NAMALWA (cell line): ENCODE results near the gene GMDS.

Experiments used
- DNase-seq: peaks from one replicate; pipeline ENCODE4 v3.0.0-alpha.2; 2015; ENCODE audit warnings: low spot score

The GMDS gene

DNA sequence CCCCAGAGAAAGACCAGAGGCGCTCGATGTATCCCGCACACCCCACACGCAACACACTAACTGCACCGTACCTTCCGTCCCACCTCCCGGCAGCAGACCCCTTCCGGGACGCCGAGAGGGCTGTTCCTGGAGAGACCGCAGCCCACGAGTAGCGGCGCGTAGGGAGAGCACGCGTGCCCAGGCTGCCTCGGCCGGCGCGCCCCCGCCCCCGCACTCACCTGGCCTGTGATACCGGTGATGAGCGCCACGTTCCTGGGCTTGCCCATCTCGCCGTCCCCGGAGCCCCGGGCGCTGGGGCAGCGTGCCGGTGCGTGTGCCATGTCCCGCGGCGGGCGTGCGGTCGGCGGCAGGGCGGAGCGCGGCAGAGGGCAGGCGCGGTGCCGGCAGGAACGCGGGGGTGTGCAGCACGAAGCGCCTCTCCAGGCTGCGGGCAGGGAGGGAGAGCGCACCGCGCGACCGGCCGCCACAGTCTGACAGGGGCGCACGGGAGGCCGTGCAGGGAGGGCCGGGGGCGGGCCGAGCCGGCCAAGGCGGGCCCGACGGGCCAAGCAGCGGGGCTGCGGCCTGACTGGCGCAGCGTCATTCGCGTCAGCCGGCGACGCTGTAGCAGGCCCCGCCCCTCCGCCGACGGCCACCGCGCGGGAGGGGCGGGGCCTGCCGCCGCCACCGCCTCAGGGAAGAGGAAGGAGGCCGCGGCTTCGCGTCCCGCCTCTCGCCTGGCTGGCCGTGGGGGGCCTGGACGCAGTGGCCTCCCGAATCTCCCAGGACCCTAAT is at the start of gene GMDS:
Gene GMDS (minus strand): TSS at position 503 of the 774 bp plus-strand sequence.
- DNase-seq: peak; percentile 87

DNA sequence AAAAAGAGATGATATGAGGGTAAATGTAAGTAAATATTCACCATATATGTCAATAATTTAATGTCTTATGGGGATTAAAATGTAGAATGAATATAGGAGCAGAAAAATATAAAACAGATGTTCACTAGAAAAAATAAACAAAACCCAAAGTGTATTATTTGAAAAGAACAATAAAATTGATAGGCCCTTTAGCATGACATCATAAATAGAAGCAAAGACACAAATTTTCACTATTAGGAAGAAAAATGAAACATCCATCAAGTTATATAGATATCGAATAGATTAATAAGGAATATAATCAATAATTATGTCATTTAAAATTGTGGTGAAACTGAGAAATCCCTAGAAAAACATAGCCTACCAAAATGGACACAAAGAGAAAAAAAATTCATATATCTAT is 40.1 kb upstream of the GMDS start:
- DNase-seq: no peak

DNA sequence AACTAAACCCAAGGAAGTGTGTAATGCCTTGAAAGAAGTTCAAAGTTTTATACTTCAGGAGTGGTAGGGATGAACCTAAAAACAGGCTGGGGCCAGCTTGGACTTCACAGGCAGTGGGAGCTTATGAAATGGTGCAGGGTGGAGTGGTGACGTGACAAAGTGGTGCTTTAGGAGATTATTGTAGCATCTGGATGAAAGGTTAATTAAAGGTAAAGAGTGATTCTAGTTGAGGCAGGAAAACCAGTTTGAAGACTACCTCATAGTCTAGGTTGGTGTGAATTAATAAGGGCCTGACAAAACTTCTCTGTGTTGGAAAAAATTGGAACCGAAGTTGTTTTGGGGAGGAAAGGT is 30.5 kb upstream of the GMDS start:
- DNase-seq: no peak

DNA sequence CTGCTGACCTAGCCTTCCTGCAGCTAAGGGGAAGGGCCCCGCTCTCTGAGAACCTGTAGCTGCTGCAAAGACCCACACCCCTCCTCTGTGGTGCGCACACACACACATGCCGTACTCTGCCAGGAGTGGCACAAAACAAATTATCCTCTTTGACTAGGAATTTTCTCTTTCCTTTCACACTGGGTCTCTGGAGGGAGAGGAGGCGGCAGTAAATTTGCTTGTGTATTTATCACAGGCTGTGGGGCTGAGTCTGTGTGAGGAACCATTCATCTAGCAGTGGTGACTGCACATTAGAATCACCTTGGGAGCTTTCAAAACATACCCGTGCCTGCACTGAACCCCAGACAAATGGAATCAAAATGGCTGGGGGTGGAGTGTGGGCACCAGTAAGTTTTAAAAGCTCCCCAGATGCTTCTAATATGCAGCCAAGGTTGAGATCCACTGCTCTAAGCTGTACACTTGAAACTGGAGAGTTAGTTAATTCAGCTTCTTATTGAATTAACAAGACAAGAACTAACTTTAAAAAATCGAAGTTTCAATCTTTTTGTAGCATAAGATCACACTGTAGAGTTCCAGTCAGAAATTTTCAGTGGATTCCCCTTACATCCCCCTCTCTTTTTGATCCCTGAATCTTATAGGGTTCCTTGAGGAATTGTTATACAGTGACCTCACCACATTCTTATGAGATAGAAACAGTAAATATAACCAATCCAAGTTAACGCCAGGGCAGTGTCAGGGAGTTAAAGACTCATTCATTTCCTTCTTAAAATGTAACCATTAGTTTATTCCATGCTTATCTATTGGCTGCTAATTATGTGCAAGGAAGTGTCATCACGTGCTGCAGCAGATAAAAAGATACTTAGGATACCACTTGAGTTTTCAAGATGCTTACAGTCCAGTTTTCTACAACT is 29.8 kb upstream of the GMDS start:
- no peak for DNase-seq

DNA sequence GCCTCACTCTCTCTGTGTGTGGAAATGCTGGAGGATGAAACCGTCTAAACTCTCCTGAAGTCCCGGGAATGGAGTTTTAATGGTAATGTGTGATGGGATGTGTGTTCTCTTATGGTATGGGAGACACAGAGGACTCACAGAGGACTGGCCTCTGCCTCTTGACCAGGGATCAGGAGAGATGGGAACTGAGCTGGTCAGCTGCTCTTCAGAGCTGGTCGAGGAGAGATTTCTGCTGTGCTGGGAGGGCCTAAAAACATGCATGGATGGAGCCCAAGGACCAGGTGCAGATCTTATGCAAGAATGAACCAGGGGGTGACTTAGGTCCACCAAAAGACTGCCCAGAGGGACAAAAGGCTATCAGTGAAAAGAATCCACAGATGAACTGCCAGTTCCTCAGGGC is 27.3 kb upstream of the GMDS start:
- no peak for DNase-seq

DNA sequence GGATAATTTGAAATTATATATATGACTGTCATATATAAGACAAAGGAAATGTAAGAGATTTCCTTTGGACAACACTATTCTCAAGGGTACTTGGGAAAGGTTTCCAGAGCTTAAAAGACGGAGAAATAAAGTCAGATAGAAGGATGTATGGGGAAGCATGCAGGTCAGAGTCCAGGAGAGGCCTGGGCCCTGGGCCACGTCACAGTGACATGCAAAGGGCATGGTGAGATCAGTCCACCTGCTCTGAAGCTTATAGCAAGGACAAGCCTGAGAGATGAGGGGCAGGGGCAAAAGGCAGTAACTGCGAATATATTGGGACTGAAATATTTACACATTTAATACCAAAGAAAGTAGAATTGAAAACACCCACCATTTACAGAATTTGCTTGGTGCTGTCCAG is 24.6 kb upstream of the GMDS start:
- no peak for DNase-seq

DNA sequence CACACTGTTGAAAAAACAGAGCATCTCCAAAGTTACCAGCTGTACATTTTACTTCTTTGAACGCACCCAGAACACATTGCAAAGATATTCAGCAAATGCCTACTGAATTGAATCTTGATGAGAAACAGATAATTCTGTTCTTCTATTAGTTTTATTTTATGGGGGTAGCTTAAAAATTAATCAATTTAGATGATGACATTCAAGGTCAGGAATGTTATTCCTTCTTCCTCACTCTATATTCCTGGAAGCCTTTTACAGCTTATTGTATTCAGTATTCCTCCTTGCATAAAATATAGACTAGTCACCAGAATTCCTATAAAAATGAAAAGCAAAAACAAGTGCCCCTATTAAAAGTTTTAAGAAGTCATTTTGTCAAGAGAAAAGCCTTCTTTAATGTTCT is 21.4 kb upstream of the GMDS start:
- no peak for DNase-seq

DNA sequence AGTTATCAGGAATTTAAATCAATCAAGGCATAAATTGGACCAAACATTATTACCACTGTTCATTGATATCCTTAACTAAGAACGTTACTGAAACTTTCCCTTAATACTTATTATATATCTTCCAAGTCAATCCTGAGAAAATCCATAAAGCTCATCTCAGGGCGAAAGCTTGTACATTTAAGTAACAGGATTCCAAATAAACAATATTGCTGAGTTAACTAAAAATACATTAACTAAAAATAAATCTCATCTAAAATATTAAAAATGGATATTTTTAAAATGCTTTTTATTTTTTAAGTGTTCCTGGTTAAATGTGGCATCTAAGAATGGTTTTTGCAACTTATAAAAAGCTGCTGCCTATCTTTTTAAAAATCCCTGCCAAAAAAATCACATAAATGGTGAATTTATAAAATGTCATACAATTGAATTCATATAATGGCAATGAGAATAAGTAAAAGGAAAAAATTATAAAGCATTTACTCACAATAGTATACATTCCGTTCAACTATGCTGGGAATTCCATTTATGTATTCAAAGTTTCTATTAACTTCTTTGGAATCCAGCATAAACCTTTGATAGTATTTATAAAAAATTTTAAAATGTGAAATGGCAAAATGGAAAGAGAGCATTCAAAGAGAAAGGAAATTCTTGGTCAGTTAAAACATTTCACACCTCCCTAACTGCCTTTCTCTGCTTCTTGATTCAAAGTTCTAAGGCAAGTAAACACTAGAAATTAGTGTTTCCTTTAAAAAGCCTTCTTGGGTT is 20.8 kb upstream of the GMDS start:
- DNase-seq: no peak

DNA sequence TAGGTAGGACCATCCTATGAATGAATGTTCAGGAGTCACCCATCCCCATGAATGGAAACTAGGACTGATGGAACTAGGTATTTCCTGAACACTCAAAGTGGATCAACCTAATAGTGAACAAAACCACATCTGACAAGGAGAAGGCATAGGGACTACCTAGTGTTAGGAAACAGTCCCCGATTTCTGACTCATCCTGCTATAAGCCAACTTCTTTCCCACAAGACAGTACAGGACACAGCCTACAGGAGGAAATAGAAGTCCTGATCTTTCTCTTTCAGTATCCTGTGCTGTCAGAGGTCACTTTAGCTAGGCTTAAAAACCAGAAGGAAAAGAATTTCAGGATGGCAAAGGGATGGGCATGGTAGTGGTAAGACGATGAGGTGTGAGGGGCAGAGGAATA is 19.5 kb upstream of the GMDS start:
- DNase-seq: no peak

DNA sequence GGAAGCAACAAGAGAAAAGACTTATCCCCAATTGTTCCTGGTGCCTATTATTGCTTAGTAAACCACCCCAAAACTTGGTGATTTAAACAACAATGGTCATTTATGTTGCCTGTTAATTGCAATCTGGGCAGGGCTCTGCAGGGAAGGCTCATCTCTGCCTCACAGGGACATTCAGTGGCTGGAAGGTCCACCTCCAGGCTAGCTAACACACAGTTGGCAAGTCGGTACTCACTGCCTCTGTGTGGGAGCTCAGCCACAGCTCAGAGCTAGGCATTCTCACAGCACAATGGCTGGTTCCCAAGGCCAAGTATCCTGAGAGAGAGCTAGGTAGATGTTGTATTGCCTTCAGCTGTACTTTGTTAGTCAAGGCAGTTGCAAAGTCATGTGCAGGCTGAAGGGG is 18.5 kb upstream of the GMDS start:
- no peak for DNase-seq

DNA sequence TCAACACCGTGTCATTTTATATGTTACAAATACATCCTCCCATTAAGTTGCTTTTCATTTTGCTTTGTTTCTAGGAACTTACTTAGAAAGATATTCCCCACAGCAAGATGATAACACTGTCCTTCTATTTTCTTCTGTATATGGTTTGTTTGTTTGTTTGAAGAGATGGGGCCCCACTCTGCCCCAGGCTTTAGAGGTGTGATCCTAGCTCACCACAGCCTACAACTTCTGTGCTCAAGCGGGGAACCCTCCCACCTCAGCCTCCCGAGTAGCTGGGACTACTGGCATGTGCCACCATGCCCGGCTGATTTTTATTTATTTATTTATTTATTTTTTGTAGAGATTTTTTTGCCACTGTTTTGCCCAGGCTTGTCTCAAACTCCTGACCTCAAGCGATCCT is 14.2 kb upstream of the GMDS start:
- DNase-seq: no peak

DNA sequence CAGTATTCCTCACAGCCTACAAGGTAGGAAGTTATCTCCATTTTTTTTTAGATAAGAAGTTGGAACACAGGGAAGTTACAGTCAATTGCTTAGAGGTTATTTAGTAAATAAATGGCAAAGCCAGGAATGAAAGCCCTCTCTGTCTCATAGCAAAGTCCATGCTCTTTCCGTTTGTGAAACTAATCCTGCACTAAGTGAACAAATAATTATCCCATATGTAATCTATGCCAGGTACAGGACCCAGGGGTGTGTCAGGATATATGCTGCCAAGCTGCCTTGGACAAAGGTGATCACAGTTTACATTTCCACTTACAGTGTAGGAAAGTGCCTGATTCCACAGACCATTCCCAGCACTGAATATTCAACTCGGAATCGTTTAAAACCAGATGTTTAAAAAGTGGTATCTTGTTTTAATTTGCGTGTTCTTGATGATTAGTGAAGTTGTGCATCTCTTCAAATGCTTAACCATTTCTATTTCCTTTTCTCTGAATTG is 13.6 kb upstream of the GMDS start:
- DNase-seq: no peak

DNA sequence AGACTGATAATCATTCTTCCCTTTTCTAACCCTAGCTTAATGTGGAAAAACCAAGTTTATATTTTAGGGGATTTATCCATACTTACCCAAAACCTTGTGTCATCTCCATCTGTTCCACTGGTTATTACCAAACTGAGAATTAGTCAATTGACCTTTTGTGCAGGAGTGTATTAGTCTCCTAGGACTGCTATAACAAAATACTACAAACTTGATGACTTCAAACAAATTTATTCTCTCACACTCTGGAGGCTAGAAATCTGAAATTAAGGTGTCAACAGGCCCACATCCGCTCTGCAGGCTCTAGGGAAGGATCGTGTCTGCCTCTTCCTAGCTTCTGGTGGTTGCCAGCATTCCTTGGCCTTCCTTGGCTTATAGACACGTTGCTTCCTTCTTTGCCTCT is 12.7 kb upstream of the GMDS start:
- DNase-seq: no peak

DNA sequence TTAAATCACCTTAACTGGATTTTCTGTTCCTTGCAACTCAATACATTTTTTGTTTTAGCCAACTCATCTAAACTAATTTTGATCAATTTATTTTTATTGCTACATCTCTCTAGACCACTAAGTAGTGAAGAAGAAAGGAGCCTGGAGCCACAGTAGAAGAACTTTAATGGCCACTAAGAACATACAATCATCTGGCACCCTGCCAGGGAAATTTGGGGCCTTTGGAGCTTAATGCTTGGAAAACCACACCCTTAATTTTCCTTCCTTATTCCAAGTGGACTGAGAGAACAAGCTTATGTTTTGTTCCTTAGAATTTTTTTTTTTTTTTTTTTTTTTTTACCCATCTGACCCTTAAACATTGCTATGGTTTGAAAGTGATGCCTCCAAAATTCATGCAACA is 12.0 kb upstream of the GMDS start:
- no peak for DNase-seq

DNA sequence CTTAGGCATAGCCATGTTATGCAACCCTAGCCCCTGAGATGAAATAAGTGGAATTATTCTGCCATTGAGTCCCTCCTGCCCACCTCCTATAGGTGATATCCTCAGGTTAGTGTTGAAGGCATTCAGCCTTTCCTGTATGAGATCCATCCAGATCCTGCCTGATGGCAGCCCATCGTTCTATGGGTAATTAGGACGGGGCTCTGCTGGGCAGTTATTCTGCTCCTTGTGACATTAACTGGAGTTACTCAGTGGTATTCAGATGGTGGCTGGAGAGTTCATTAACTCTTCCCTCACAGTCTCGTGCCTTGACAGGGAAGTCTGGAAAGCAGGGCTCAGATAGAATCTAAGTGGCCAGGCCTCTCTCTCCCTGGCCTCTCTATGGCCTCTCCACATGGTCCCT is 9.3 kb upstream of the GMDS start:
- no peak for DNase-seq

DNA sequence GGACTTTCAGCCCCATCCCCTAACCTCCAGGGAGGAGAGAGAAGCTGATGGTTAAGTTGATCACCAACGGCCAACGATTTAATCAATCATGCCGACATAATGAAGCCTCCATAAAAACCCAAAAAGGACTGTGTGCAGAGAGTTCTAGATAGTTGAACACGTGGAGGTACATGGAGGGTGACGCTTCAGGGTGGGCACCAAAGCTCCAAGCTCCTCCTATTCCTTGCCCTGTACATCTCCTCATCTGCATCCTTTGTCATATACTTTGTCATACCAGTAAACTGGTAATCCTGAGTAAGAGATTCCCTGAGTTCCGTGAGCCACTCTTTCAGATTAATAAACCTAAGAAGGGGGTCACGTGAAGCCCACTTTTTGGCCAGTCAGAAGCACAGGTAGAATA is 3.7 kb upstream of the GMDS start:
- DNase-seq: no peak

DNA sequence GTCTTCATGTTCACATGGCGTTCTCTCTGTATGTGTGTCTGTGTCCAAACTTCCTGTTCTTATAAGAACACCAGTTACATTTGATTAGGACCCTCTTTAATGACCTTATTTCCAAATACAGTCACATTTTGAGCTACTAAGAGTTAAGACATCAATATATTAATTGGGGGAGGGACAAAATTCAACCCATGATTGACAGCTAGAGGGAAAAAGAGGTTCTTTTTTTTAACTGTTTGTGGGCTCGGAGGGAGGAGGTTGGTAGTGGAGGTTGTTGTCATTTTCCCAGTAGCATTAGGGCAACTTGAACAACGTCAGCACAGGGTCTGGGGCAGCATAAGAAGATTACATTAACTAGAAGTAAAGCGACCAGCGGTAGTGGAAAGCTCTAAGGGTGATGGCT is 2.3 kb upstream of the GMDS start:
- no peak for DNase-seq

DNA sequence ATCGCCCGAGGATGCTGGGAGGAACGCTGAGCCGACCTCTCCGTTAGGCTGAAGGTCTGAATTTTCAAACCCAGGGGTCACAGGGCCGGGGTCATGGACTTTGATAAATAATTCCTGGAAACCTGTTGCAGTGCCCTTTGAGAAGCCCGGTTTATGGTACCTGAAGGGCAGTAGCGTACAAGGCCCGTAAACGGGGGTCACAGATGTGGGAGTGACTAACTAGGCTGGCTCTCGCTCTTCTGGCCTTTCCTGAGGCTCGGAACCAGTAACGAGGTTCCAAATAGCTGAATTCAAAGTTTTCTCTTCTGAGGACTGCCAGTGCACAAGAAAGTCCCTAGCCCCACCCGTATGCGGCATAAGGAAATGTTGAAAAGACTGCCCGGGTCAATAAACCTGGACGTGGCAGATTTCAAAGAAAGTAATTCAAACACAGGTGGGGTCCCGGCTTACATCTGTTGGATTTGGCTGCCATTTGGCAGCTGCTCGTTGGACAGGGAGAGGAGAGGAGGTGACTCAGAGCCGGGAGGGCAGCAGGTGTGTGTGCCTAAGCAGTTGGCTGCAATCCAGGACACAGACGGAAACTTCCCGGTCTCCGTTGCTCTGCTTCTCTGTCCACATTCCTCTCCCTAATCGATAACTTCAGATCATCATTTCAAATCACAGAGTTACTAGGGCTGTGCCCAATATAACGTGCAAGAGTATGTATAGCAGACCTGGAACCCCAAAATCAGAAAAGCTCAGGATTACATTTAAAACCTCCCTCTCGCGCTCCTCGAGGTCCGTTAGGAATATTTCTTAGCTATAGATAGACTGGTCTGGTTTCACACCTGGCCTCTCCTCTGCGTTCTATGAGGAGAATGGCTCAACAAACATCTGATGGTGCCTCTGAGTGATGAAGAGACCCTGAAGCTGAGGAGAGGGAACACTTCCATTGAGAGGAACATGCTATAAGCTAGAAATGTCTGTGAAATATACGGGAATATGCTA is 765 bp upstream of the GMDS start:
- DNase-seq: peak; percentile 52

DNA sequence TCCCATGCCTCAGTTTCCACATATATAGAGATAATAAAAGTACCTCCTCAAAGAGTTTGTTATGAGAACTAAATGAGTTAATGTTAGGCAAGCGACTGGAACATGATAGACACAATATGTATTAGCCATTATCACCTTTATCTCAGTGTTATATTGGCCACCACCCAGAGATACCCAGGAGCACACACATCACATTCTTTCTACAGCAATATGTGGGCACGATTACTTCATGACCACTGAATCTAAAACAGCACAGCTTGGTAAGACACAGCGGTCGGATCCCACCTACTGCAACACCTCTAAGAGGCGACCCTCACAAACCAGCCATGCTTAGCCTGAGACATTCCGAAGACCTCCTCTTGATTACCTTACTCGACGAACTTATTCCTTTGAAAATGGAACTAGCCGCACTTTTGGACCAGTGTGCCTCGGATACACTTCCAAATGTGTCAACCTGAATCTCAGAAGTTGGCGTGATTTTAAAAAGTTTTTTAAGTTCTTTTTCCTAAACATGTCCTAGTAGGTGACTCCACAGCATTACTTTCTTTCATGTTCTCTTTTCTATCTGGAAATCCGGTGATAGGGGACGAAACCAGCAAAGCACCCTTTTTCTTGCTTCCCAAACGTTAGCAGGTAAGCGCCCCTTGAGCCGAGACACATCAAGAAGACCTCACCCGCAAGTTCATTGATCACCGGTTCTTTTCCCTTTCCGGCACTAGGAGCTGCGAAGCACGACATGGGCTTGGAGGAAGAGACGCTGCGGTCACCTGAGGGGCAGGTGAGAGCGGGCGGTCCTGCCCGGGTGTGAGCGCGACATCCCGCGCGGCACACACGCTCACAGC is 923 bp downstream of the GMDS start:
- DNase-seq: no peak

DNA sequence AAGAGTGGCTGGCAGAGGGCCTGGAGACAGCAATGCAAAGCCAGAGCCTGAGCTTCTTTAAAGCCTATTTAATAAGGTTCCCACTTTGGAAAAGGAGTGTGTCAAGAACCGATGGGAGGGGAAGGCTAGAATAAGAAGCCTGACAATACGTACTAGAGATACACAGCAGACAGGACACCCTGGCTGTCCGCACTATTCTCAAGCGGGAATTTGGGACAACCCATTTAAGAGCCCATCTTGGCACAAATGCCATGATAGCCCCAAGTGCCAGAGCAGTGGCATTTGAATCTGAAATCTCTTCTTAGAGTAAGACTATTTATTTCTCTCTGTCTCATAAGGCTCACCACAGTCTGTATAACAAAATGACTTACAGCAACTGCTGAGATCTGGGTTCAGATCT is 3.1 kb downstream of the GMDS start:
- no peak for DNase-seq
